ENCODE results near the gene KDM5C. TPM values are rescaled to one million over a fixed set of nuclear protein-coding genes. Genes with fewer than 3 reads are reported as not detected.

The KDM5C gene
- total RNA-seq, 2 donors from 2014 or later, result 115 to 130 TPM

DNA sequence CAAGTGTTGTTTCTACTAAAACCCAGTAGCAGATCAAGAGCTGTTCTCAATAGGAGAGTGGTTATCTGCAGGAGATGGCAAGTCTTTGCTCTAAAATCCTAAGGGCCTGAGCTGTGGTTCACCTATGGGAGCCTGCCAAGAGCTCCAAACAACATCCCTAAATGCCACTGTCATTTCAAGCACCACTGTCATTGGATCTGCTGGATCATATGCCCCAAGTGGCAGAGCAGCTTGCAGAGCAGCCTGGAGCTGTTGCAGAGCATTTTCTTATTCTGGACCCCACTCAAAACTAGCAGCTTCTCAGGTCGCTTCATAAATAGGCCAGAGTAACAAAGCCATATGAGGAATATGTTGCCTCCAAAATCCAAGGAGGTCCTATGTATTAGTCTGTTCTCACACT lies 71.4 kb downstream of the KDM5C start:
- Histone ChIP-seq H3K4me1 (no peaks in the 10 kb centered on the region), H3K9ac (ENCODE audit: low read depth in 2 of 2, low read length in 2 of 2) (no peak overlapping the region), H3K9me3 (no peaks in the 10 kb centered on the region), H3K27me3 (no peaks in the 10 kb centered on the region), H3K36me3 (no peaks in the 10 kb centered on the region), H3K4me3 (no peak overlapping the region), H3K27ac (no peak overlapping the region)
- TF ChIP-seq CTCF (IDR thresholded peaks at IDR 0.05), result no peak
- no peak for DNase-seq
- intact Hi-C loops (cut with DNase I), result no loop called here

Small RNAs within 50 kb of the gene (microRNA-seq; reads per million reads assigned to microRNA genes)
- 2.8 reads per million for gene MIR6894
- not detected for gene MIR6895

Other genes starting within 250 kb of the KDM5C start
- gene GPR173, start 176.4 kb downstream of the KDM5C start, total RNA-seq, result 1 to 10 TPM in 1 of 2 donors, under 1 TPM in 1; 0.47 to 1.2 TPM
- gene TSPYL2, start 142.8 kb downstream of the KDM5C start, total RNA-seq, result 10 to 100 TPM in 1 of 2 donors, 1 to 10 TPM in 1; 6.2 to 11.6 TPM
- gene KANTR, start 131.1 kb downstream of the KDM5C start, total RNA-seq, result 1 to 10 TPM; 6.8 to 8.0 TPM
- 10 to 100 TPM; 23.1 to 26.1 TPM for gene IQSEC2, start 56.4 kb upstream of the KDM5C start, total RNA-seq
- gene SMC1A, start 197.4 kb upstream of the KDM5C start, total RNA-seq, result 100 to 1,000 TPM in 1 of 2 donors, 10 to 100 TPM in 1; 68.4 to 124 TPM
- under 1 TPM; 0.66 to 0.72 TPM for gene RIBC1, start 197.7 kb upstream of the KDM5C start, total RNA-seq
- gene HSD17B10, start 209.2 kb upstream of the KDM5C start, total RNA-seq, result 100 to 1,000 TPM in 1 of 2 donors, 10 to 100 TPM in 1; 78.7 to 172 TPM